K562 (cell line): ENCODE results near the gene STAB2. TPM values are rescaled to one million over a fixed set of nuclear protein-coding genes. Genes with fewer than 3 reads are reported as not detected.

Source experiments
- ATAC-seq: fragments of 200-7000 bp; cut with Tn5 transposase; 3 replicates; pipeline ENCODE4 v1.9.1; 2020; ENCODE audit warnings: moderate library complexity
- BruUV-seq: library from RNA; stranded (reverse); fragments of 400-500 nt; replicated peaks from 2 replicates; lab custom pipeline; 2021; lab: Mats Ljungman, UMichigan
- CTCF ChIA-PET: fragments of 300-600 bp; formaldehyde crosslinking; extraction: SDS; loops from one replicate; lab custom pipeline; 2021; ENCODE audit warnings: low intra/inter-chr PET ratio; lab: Yijun Ruan, JAX
- POLR2A ChIA-PET: fragments of 300-600, 350-650 bp; sonication (Branson Sonifier 250); formaldehyde crosslinking; extraction: SDS; loops from one replicate; lab custom pipeline; 2021; ENCODE audit warnings: antibody characterized with exemption, inconsistent platforms; lab: Yijun Ruan, JAX
- DNase-seq, 4 experiments: peaks; one replicate each; pipeline versions ENCODE4 v3.0.0 to v3.0.0-alpha.2; 2011 to 2018; ENCODE audit warnings: low spot score in 3 of 4, mixed read lengths in 3 of 4; ENCODE audit errors: extremely low read depth in 1 of 4
- FAIRE-seq: peaks from 2 replicates; lab custom pipeline; 2011; peaks lifted over from hg19 to GRCh38; lab: Jason Lieb, UNC
- H2AFZ ChIP-seq: 2 replicates; pipeline ENCODE4 v1.6.0; 2011; ENCODE audit warnings: low read depth, low read length, control low read depth, inconsistent platforms
- H3K27ac ChIP-seq: fragments of 200-600 bp; 3 replicates; pipeline ENCODE4 v1.8.0; 2011; ENCODE audit warnings: low read depth, mild to moderate bottlenecking, control low read depth, inconsistent platforms, low read length, moderate library complexity, mixed read lengths; ENCODE audit errors: extremely low read depth
- H3K27me3 ChIP-seq, 2 experiments: fragments of 300-600 bp in 1 of 2; 2 replicates in 1 of 2; 3 replicates in 1 of 2; pipeline versions ENCODE4 v1.6.0 to v1.8.0; 2011; ENCODE audit warnings: inconsistent platforms in 2 of 2, low read length in 2 of 2, mild to moderate bottlenecking in 1 of 2, mixed read lengths in 1 of 2, moderate library complexity in 1 of 2; ENCODE audit not compliant: control insufficient read depth in 2 of 2, insufficient read depth in 2 of 2
- H3K36me3 ChIP-seq: fragments of 300-600 bp; 3 replicates; pipeline ENCODE4 v1.8.0; 2011; ENCODE audit warnings: mild to moderate bottlenecking, low read length, inconsistent platforms; ENCODE audit not compliant: control insufficient read depth, insufficient read depth
- H3K4me1 ChIP-seq, 2 experiments: fragments of 200-600 bp in 1 of 2; replicated peaks in 1 of 2; 2 replicates in 1 of 2; 3 replicates in 1 of 2; pipeline versions ENCODE4 v1.5.1 to v1.8.0; 2011; ENCODE audit warnings: inconsistent platforms in 2 of 2, low read length in 2 of 2, mild to moderate bottlenecking in 1 of 2, mixed read lengths in 1 of 2, moderate library complexity in 1 of 2; ENCODE audit not compliant: control insufficient read depth in 2 of 2, insufficient read depth in 2 of 2
- H3K4me2 ChIP-seq: 2 replicates; pipeline ENCODE4 v1.6.1; 2011; ENCODE audit warnings: low read length, control low read depth, inconsistent platforms, mixed read lengths; ENCODE audit not compliant: insufficient read depth
- H3K4me3 ChIP-seq: fragments of 200-600 bp; sonication (generic), shearing (Covaris generic); 2 replicates; pipeline ENCODE4 v1.5.1; 2016; ENCODE audit warnings: control low read depth, inconsistent platforms
- H3K79me2 ChIP-seq: fragments of 200-600 bp; 3 replicates; pipeline ENCODE4 v1.8.0; 2011; ENCODE audit warnings: low read length, inconsistent platforms; ENCODE audit not compliant: control insufficient read depth, insufficient read depth
- H3K9ac ChIP-seq, 2 experiments: 2 replicates each; pipeline versions ENCODE4 v1.6.0 to v1.6.1; 2011; ENCODE audit warnings: low read depth in 2 of 2, low read length in 2 of 2, control low read depth in 1 of 2, inconsistent platforms in 1 of 2, mild to moderate bottlenecking in 1 of 2, mixed read lengths in 1 of 2; ENCODE audit not compliant: insufficient read depth in 1 of 2
- H3K9me1 ChIP-seq: one replicate; pipeline ENCODE4 v1.6.0; 2011; ENCODE audit warnings: inconsistent platforms, mild to moderate bottlenecking, low read length, moderate library complexity; ENCODE audit not compliant: control insufficient read depth, insufficient read depth
- H3K9me3 ChIP-seq: replicated peaks from 2 replicates; pipeline ENCODE4 v1.5.1; 2011; ENCODE audit warnings: low read depth, low read length, inconsistent platforms; ENCODE audit not compliant: control insufficient read depth, insufficient read depth
- H4K20me1 ChIP-seq: replicated peaks from 2 replicates; pipeline ENCODE4 v1.6.1; 2011; ENCODE audit warnings: low read length, inconsistent platforms, mixed read lengths; ENCODE audit not compliant: control insufficient read depth, insufficient read depth
- ATF4 ChIP-seq: fragments of 450-650 bp; formaldehyde crosslinking; IDR thresholded peaks from 2 replicates; pipeline ENCODE4 v1.4.0; 2022; ENCODE audit warnings: mild to moderate bottlenecking, moderate library complexity
- GTF2E2 ChIP-seq: fragments of 200-800 bp; sonication (Bioruptor generic); IDR thresholded peaks from 2 replicates; pipeline ENCODE4 v1.6.1; 2016; ENCODE audit warnings: missing genetic modification characterization, missing compliant biosample characterization
- HNRNPK ChIP-seq: fragments of 200-400 bp; formaldehyde crosslinking; IDR thresholded peaks from one replicate; pipeline ENCODE4 v1.6.1; 2018; ENCODE audit warnings: mild to moderate bottlenecking, low read depth, low read length; ENCODE audit not compliant: poor library complexity, severe bottlenecking
- NEUROD1 ChIP-seq: fragments of 150-350 bp; IDR thresholded peaks from 2 replicates; pipeline ENCODE4 v1.6.1; 2014; ENCODE audit warnings: borderline replicate concordance, low read length, low read depth; ENCODE audit not compliant: partially characterized antibody
- RREB1 ChIP-seq: fragments of 250-450 bp; sonication (Bioruptor Pico); IDR thresholded peaks from 2 replicates; pipeline ENCODE4 v1.4.0; 2020
- ZNF717 ChIP-seq: fragments of 250-450 bp; sonication (Bioruptor Pico); IDR thresholded peaks from 2 replicates; pipeline ENCODE4 v1.5.0; 2021
- WGBS: fragments of 100-300 bp; shearing (Covaris generic); methylation state at CpG from one replicate; pipeline ENCODE4 v1.1.6; 2016; ENCODE audit warnings: low coverage, mixed read lengths; ENCODE audit not compliant: insufficient coverage; ENCODE audit errors: missing lambda C conversion rate; 5-methylcytosine and 5-hydroxymethylcytosine counted together
- in situ Hi-C: fragments of 300-500 bp; cut with MboI; formaldehyde crosslinking; loops from 4 replicates; pipeline ENCODE4 v1.15.0; 2018; ENCODE audit warnings: inconsistent platforms, mixed read lengths
- intact Hi-C: fragments of 100-400 bp; cut with micrococcal nuclease; formaldehyde crosslinking; loops from 2 replicates; pipeline ENCODE4 v1.14.2; 2022
- polyA plus RNA-seq, 8 experiments: library from polyadenylated mRNA; depleted of rRNA in 4 of 8; stranded (reverse) in 5 of 8; unstranded in 3 of 8; fragments of >200 nt; fragmentation: Nextera tagmentation in 2 of 8; fragmentation: Illumina TruSeq in 1 of 8; extraction: Ambion mirVana in 2 of 8; extraction: Trizol in 1 of 8; gene quantifications; 2 replicates each; pipeline versions ENCODE4 v1.2.1 to v1.2.3, GENCODE V29; 2011 to 2014; ENCODE audit warnings: inconsistent platforms in 1 of 8, missing spikeins in 1 of 8
- total RNA-seq, 7 experiments: library from RNA; depleted of rRNA in 6 of 7; stranded (reverse); fragments of >200 nt in 6 of 7; fragmentation: Illumina TruSeq in 2 of 7; extraction: Trizol in 2 of 7; gene quantifications; 2 replicates each; pipeline versions ENCODE4 v1.2.1 to v1.2.3, GENCODE V29; 2011 to 2021; ENCODE audit warnings: low replicate concordance in 1 of 7
- TF ChIP-seq, protein P1 (sequence below), 2 experiments: IDR thresholded peaks in 1 of 2; conservative IDR thresholded peaks in 1 of 2; 2 replicates each; pipeline ENCODE4 v1.6.1; 2016; ENCODE audit warnings: low read depth in 2 of 2, mild to moderate bottlenecking in 1 of 2, missing compliant biosample characterization in 1 of 2, missing genetic modification characterization in 1 of 2, moderate library complexity in 1 of 2
- TF ChIP-seq, protein P2 (sequence below): fragments of 450-650 bp; conservative IDR thresholded peaks from 2 replicates; pipeline ENCODE4 v1.6.1; 2016; ENCODE audit warnings: missing genetic modification characterization, low read depth, mild to moderate bottlenecking, control low read depth, missing compliant biosample characterization

The STAB2 gene
- total and polyA plus RNA-seq, 9 of the 15 experiments (the other 6 are each of a cell fraction or from before 2014, with no cell fraction given): 0.10 TPM; not detected in 8

GRCh38 chr12:103620395-103620794 lies 33.3 kb downstream of the STAB2 start (continued):
- TF ChIP-seq GTF2E2: no peak
- TF ChIP-seq ATF4: no peak
- TF ChIP-seq, all 486 proteins: peak for 0

DNA sequence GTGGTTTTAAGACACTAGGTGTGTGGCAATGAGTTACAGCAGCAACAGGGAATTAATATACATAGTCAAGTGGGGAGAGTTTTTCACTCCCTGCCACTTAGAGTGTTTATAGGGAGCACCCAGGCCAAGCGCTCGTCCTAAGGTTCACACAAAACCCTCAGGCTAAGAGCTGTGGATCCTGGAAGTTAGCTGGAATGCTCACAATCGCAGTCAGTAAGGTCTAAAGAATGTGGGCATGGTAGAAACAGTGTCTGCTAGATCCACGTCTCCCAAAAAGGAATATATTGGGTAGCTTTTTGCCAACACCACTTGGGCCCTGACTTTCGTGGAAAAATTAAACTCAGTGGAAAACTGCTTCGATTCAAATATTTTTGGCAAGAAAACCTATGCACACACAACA lies 36.6 kb downstream of the STAB2 start:
- no peaks in the 10 kb centered on the region for H4K20me1 ChIP-seq
- H3K36me3 ChIP-seq: no peaks in the 10 kb centered on the region
- no peaks in the 10 kb centered on the region for H3K79me2 ChIP-seq
- 2% methylated on average over 6 of the region's 6 CpGs for WGBS
- POLR2A ChIA-PET: no interaction called here
- no peaks in the 10 kb centered on the region for H3K9me1 ChIP-seq
- FAIRE-seq: no peak
- no peak for DNase-seq
- CTCF ChIA-PET: no interaction called here
- in situ Hi-C loops: no loop called here
- no peaks in the 10 kb centered on the region for H3K9me3 ChIP-seq
- no peak for ATAC-seq
- H3K4me2 ChIP-seq: no peak overlapping the region
- H3K27ac ChIP-seq: no peak overlapping the region
- intact Hi-C loops: no loop called here
- no peak overlapping the region for H2AFZ ChIP-seq
- H3K4me1 ChIP-seq: no peaks in the 10 kb centered on the region
- H3K27me3 ChIP-seq: no peaks in the 10 kb centered on the region
- BruUV-seq: no TSS peak
- H3K4me3 ChIP-seq: no peak overlapping the region
- no peak overlapping the region for H3K9ac ChIP-seq
- no peak for TF ChIP-seq NEUROD1
- no peak for TF ChIP-seq HNRNPK
- TF ChIP-seq RREB1 (CRISPR knock-in tag): no peak
- TF ChIP-seq, protein P1, sequence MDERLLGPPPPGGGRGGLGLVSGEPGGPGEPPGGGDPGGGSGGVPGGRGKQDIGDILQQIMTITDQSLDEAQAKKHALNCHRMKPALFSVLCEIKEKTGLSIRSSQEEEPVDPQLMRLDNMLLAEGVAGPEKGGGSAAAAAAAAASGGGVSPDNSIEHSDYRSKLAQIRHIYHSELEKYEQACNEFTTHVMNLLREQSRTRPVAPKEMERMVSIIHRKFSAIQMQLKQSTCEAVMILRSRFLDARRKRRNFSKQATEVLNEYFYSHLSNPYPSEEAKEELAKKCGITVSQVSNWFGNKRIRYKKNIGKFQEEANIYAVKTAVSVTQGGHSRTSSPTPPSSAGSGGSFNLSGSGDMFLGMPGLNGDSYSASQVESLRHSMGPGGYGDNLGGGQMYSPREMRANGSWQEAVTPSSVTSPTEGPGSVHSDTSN (CRISPR knock-in tag; IDR thresholded peaks at IDR 0.05; ENCODE audit: low read depth): no peak
- TF ChIP-seq, protein P1 (tag; conservative IDR thresholded peaks at IDR 0.05; ENCODE audit: low read depth): no peak
- no peak for TF ChIP-seq ZNF717
- TF ChIP-seq, protein P2, sequence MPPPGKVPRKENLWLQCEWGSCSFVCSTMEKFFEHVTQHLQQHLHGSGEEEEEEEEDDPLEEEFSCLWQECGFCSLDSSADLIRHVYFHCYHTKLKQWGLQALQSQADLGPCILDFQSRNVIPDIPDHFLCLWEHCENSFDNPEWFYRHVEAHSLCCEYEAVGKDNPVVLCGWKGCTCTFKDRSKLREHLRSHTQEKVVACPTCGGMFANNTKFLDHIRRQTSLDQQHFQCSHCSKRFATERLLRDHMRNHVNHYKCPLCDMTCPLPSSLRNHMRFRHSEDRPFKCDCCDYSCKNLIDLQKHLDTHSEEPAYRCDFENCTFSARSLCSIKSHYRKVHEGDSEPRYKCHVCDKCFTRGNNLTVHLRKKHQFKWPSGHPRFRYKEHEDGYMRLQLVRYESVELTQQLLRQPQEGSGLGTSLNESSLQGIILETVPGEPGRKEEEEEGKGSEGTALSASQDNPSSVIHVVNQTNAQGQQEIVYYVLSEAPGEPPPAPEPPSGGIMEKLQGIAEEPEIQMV (tag): no peak
